ENCODE results near the gene CFAP157.

CFAP157 gene

GRCh38 chr9:127765418-127765817 is 58.6 kb downstream of the CFAP157 start:
- DNase-seq: no peak
